HS-5 (cell line): Measurements from ENCODE around the gene EGFLAM.

Experiments used
- DNase-seq: peaks from one replicate; pipeline ENCODE4 v3.0.0-alpha.2; 2012; ENCODE audit warnings: low read depth

Gene EGFLAM

GRCh38 chr5:38265546-38266179, 7.3 kb downstream of the EGFLAM start:
- peak; percentile 43 for DNase-seq

DNA sequence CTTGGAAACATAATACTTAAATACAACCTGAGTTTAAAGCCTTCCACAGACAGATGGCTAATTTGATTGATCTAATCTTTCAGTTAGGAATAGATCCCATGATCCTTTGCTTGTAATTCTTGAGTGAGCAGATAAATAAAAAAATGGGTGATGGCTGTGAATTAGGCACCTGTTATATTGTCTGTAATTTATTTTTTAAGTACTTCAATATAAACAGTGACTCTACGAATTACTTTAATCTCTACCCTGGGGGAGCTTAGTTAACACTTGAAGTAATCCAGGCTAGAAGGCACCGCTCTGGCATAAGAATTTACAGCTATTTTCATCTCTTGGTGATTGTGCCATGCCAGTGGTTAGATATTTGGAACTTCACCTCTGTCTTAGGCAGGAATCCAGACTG, 9.0 kb downstream of the EGFLAM start:
- no peak for DNase-seq

DNA sequence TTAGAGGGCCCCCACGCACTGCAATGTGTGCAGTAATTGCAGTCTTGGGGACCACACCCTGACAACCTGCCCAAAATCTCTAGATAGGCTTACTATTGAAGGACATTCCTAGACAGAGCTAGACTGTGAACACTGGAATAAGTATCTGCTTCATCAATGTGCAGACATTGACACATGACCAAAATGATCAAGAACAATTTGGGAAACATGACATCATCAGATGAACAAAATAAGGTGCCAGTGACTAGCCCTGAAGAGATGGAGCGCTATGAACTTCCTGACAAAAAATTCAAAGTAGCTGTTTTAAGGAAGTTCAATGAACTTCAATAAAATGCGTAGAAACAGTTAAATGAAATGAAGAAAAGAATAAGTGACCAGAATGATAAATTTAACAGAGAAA, 15.3 kb downstream of the EGFLAM start:
- no peak for DNase-seq

- no peak for DNase-seq
Measured at GRCh38 chr5:38274370-38274769, 16.0 kb downstream of the EGFLAM start.

GRCh38 chr5:38284384-38284783, 26.0 kb downstream of the EGFLAM start:
- no peak for DNase-seq

GRCh38 chr5:38285226-38285625, 26.9 kb downstream of the EGFLAM start:
- no peak for DNase-seq

DNA sequence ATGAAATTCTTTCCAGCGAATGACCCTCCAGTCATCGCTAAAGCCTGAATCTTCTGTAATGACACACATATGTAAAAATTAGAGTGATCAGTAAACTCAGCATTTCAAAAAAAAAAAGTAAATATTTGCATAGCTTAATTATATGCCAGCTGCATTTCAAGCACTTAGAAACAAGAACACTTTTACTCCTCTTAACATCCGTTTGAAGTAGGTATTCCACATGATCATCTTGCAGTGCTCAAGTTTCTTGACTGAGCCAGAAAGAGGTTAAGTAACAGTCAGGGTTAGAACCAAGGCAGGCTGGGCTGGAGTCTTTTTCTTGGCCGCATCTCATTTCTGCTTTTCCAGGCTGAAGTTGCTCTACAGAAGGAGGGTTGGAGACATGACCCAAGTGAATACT, 27.6 kb downstream of the EGFLAM start:
- DNase-seq: no peak

- no peak for DNase-seq
Measured at GRCh38 chr5:38287124-38287523, 28.8 kb downstream of the EGFLAM start.

- no peak for DNase-seq
Measured at GRCh38 chr5:38289457-38289856, 31.1 kb downstream of the EGFLAM start.

DNA sequence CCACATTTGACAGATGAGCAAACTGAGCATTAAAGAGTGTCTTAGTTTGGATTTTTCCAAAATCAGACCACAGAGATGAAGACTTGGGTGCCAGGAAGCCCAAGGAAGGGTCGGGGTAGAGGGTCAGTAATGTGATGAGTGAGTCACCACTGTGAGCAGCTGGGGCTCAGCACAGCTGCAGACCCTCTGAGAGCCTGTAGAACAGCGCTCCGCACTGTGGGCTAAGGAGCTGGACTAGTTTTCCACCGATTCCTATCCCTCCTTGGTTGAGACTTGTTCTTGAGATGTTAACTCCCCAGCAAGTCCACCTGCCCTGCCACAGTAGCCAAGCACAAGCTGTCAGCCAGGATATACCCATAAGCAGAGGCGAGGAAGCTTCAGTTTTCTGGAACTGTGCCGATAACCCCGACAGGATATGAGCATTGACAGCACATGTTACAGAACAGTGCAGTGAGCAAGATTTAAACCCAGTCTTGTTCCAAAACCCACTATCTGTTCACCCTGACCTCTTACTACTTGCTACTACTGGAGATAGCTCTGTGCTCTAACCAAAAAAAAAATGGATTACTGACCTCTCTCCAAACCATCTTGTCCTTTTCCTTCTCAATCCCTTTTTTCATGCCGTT, 31.8 kb downstream of the EGFLAM start:
- no peak for DNase-seq

DNA sequence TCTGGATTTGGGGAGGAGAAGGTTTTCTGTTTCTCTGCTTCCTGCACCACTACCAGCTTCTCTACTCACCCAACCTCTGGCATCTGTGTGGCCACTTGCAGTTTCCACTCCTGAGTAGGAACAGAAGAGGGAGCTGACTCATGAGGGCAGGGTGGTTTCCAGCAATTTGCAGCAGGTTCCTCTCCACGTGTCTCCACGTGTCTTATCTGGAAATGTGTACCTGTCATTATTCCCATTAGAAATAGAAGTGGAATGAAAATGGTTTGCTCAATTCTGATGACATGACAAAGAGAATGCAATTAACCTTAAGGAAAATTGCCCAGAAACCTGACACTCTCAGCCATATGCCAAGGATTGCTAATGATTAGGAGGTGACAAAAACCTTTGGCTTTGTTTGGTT, 33.0 kb downstream of the EGFLAM start:
- DNase-seq: no peak

DNA sequence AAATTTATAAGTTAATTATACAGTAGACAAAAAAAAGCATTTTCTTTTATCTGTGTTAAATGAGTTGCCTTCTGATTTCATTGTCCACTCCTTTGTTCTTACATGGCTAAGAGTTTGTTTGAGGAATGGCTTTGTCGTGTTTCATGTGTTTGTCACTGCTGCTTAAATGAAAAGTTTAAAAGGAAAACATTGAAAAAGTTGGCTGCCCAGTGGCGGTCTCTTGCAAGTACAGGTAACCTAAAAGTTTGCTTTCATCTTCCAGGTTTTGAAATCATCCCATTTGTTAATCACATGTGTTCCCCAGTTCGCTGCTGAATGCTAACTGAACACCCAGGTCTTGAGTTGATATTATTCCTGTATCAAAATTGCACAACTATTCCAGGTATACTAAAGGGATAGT, 33.9 kb downstream of the EGFLAM start:
- DNase-seq: no peak

DNA sequence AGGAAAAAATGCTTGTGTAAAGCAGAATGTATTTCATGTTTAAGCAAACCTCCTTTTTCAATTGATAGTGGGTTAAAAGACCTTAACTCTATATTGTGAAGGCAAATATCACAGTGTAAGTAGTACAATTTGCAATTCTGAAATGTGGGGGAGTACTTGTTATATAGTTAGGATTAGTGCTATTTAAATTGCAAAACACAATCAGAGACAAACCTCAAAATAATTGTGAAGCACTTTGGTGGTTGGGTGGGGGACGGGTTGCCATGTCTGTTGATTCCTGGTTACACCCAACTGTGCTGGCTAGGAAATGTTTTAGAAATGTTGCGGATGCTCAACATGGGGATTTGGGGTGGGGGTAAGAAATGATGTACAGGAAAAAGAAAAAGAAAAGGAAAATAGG, 37.4 kb downstream of the EGFLAM start:
- DNase-seq: no peak

DNA sequence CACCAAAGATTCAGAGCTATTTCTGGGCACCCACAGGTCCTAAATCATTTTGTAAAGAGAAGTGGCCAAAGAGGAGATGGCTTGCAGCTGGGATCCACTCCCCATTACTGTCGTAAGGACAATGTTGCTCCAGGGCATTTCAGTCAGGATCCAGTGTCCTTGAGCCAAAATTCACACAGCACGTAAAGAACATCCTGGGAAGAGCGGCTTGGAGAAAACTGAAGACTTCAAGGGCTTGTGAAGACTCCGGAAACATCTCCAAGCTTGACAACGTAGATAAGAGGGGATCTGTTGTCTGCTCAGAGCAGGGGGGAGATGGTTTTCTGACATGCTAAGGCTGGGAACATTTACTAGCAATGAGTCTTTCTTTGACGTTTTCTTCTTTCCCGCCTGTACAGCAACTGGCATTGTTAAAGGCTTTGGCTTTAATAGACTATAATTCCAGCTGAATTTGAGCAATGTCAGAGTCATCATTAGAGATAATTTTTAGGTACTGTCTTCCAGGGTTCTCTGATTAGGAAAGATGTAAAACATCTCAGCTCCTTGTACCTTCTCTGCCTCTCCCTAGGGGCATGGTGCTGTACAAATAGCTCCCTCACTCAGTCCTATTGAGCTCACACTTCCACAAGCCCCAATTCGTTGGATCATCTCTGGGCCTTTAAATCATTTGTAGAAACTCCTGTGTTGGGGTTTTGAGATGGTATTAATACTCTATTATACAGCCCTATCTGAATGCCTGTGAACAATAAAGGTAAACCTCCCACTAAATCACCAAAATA, 39.7 kb downstream of the EGFLAM start:
- DNase-seq: no peak

DNA sequence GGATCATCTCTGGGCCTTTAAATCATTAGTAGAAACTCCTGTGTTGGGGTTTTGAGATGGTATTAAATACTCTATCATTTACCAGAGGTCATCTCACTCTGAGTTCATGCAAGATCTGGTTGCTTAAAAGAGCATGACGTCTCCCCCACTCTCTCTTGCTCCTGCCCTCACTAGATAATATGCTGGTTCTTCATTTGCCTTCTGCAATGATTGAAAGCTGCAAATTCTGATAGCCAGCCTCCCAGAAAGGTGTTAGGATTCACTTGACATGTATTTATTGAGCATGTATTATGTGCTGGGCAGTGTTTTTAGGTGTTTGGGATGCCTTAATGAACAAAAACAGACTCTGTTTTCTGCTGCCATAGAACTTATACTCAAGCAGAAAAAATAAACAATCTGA, 41.2 kb downstream of the EGFLAM start:
- DNase-seq: no peak

- DNase-seq: no peak
Measured at GRCh38 chr5:38305148-38305547, 46.8 kb downstream of the EGFLAM start.

DNA sequence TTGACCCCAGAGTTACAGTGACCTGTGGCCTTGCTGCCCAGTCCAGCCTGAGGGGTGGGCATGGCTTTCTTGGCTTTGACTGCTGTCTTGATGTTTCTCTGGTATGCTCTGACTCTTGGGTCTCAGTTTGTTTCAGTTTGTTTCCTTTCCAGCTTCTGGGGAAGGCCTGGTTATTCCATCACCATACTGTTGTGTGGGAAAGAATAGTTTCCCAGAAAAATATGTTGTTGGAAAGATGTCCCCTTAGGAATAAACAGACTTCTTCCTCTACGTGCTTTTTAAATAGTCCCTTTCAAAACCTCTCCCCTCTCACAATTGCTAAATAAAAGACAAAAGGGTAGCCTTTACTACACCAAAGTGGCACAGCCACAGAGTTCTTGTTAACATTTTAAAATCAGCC, 49.5 kb downstream of the EGFLAM start:
- no peak for DNase-seq

DNA sequence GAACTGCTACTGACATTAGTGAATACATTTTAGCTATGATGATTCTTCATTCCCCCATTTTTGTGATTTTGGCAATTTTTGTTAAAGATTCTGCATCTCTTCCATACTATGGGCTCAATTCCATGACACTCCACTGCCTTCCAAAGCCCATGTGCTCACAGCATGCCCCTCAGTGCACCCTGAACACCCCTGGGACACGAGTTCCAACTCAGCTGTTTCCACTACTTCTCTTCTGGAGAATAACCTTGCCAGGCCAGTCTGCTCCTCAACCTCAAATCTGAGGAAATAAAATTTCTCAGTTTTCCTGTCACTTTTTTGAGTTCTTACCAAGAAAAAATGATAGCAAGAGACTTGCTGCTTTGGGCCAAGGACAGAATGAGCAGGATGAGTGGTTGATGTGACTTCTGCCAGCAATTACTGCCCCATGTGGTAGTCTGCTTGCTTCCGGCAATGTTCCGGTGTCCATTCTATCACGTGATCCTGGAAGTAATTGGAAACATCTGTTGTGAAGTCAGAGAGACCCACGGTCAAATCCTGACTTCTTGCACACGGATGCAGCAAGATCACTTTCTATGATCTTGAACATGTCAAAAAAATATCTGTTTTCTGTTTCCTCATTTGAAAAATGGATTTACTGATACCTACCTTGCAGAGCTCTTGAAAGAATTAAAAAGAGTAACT, 58.3 kb downstream of the EGFLAM start:
- DNase-seq: no peak

DNA sequence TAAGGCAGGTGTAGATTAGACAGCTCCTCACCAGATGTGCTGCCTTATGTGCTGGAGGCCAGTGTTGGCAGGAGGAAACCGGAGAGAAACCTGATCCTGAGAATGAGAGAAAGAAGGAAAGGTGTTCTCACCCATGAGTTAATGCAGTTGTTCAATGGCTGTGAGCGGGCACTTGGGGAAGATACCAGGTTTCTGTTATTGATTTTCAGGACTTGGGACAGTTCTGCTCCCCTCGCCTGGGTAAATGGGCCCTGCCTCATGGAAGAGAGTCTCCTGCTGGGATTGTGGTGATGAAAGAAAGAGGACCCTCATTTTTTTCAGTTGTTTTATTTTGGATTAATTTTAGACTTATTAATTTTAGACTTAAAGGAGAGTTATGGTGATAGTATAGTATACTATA, 59.5 kb downstream of the EGFLAM start:
- no peak for DNase-seq

DNA sequence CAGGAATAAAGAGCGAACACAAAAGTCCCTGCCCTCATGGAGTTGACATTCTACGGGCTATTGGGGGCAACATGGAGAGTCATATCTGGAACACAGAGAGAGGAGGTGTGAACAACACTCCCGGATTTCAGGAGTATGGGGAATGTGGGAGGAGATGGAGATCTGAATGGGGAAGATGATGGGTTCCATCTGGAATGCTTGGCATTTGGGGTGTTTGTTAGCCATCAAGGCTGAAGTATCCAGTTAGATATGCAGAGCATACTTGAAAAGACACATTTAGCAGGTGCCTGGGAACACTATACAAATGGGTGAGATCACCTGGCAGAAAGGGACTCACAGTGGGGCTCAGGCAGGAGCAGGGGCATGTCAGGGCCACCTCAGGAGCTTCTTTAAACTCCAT, 61.1 kb downstream of the EGFLAM start:
- DNase-seq: no peak

DNA sequence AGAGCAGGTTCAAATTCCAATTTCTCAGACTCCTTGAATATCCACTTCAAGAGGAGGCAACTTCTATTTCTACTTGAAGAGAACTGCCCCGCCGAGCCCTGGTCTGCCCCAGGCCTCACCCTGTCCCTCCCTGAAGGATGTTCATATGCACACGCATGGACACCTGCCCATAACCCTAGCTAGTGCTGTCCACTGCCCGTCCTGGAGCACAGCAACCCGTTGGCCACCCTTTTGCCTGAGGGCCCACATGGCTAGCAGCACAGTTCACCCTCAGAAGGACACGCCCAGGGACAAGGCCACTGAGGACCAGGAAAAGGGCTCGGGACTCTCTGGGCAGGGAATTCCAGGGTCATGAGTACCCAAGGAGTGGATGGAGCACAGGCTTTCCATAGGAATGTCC, 63.6 kb downstream of the EGFLAM start:
- no peak for DNase-seq

- peak; percentile 64 for DNase-seq
Measured at GRCh38 chr5:38323645-38324295, 65.4 kb downstream of the EGFLAM start.
